SU-DHL-6 (cell line): ENCODE data around the gene NME7.
A peak's percentile ranks its signal among the peaks of the same experiment; 100 is the strongest.

Source experiments
- H2AFZ ChIP-seq: fragments of 200-600 bp; sonication (generic); 2 replicates; pipeline ENCODE4 v1.6.1; 2014; ENCODE audit warnings: low read depth, mild to moderate bottlenecking, moderate library complexity, mixed read lengths, antibody characterized with exemption, low read length; ENCODE audit not compliant: severe bottlenecking
- H3F3A ChIP-seq: fragments of 200-600 bp; shearing (Covaris generic); 2 replicates; pipeline ENCODE4 v1.6.0; 2016; ENCODE audit warnings: antibody characterized with exemption, mild to moderate bottlenecking; ENCODE audit not compliant: insufficient read depth
- H3K27ac ChIP-seq: fragments of 200-600 bp; sonication (generic); 2 replicates; pipeline ENCODE4 v1.5.1; 2016; ENCODE audit warnings: low read depth, mild to moderate bottlenecking, low read length, moderate library complexity, mixed read lengths
- H3K27me3 ChIP-seq: fragments of 200-600 bp; sonication (generic), shearing (Covaris generic); 2 replicates; pipeline ENCODE4 v1.6.0; 2014; ENCODE audit warnings: mild to moderate bottlenecking, low read length
- H3K36me3 ChIP-seq: fragments of 200-600 bp; sonication (generic); 2 replicates; pipeline ENCODE4 v1.6.1; 2014; ENCODE audit warnings: mild to moderate bottlenecking, low read length, mixed read lengths
- H3K4me2 ChIP-seq: fragments of 300-600, 200-600 bp; shearing (Covaris generic), sonication (generic); 2 replicates; pipeline ENCODE4 v1.6.0; 2014; ENCODE audit warnings: low read length, low read depth, mild to moderate bottlenecking; ENCODE audit not compliant: poor library complexity, severe bottlenecking
- H3K4me3 ChIP-seq: fragments of 200-600 bp; sonication (generic); 2 replicates; pipeline ENCODE4 v1.5.1; 2014; ENCODE audit warnings: antibody characterized with exemption, low read length, mild to moderate bottlenecking, mixed read lengths; ENCODE audit not compliant: insufficient read depth, poor library complexity, severe bottlenecking
- H3K79me2 ChIP-seq: fragments of 200-600 bp; sonication (generic); 2 replicates; pipeline ENCODE4 v1.6.1; 2014; ENCODE audit warnings: mild to moderate bottlenecking, low read length, moderate library complexity; ENCODE audit not compliant: insufficient read depth
- H3K9ac ChIP-seq: fragments of 200-600 bp; sonication (generic); 2 replicates; pipeline ENCODE4 v1.7.0; 2014; ENCODE audit warnings: mild to moderate bottlenecking, low read length
- H3K9me2 ChIP-seq: fragments of 200-600 bp; sonication (generic); replicated peaks from 2 replicates; pipeline ENCODE4 v1.6.1; 2014; ENCODE audit warnings: low read length; ENCODE audit not compliant: insufficient read depth
- H3K9me3 ChIP-seq: fragments of 200-600 bp; sonication (generic); 2 replicates; pipeline ENCODE4 v1.6.1; 2014; ENCODE audit warnings: low read length, mixed read lengths; ENCODE audit not compliant: insufficient read depth
- H4K20me1 ChIP-seq: fragments of 200-600 bp; sonication (generic); 2 replicates; pipeline ENCODE4 v1.6.1; 2014; ENCODE audit warnings: low read depth, mild to moderate bottlenecking, antibody characterized with exemption, low read length, moderate library complexity, mixed read lengths
- CTCF ChIP-seq: fragments of 200-600 bp; sonication (generic); IDR thresholded peaks from one replicate; pipeline ENCODE4 v1.5.1; 2017; ENCODE audit warnings: antibody characterized with exemption, mild to moderate bottlenecking, low read length, moderate library complexity; ENCODE audit not compliant: insufficient read depth, poor library complexity, severe bottlenecking
- EZH2phosphoT487 ChIP-seq: fragments of 200-600 bp; sonication (generic), shearing (Covaris generic); conservative IDR thresholded peaks from 2 replicates; pipeline ENCODE4 v1.6.1; 2018; ENCODE audit warnings: mild to moderate bottlenecking, antibody characterized with exemption, low read length, moderate library complexity, mixed read lengths

NME7 gene

GRCh38 chr1:169117014-169117413, 250.6 kb downstream of the NME7 start:
- H3K79me2 ChIP-seq: no peaks in the 10 kb centered on the region
- H3K27me3 ChIP-seq: no peaks in the 10 kb centered on the region
- H3K36me3 ChIP-seq: no peaks in the 10 kb centered on the region
- H3K4me3 ChIP-seq: no peak overlapping the region
- no peak for TF ChIP-seq CTCF
- TF ChIP-seq EZH2phosphoT487: no peak
- no peaks in the 10 kb centered on the region for H3K9me3 ChIP-seq
- H3F3A ChIP-seq: no peaks in the 10 kb centered on the region
- no peak overlapping the region for H2AFZ ChIP-seq
- H3K27ac ChIP-seq: no peak overlapping the region
- H3K9ac ChIP-seq: no peak overlapping the region
- H3K9me2 ChIP-seq: no peaks in the 10 kb centered on the region
- H4K20me1 ChIP-seq: no peaks in the 10 kb centered on the region
- no peak overlapping the region for H3K4me2 ChIP-seq

GRCh38 chr1:169115891-169116585, 251.6 kb downstream of the NME7 start:
- no peak overlapping the region for H3K27ac ChIP-seq
- H3F3A ChIP-seq: no peaks in the 10 kb centered on the region
- H3K9me2 ChIP-seq: no peaks in the 10 kb centered on the region
- H3K9me3 ChIP-seq: no peaks in the 10 kb centered on the region
- no peak overlapping the region for H3K4me2 ChIP-seq
- TF ChIP-seq EZH2phosphoT487: no peak
- TF ChIP-seq CTCF: no peak
- H3K79me2 ChIP-seq: no peaks in the 10 kb centered on the region
- no peak overlapping the region for H3K9ac ChIP-seq
- no peaks in the 10 kb centered on the region for H3K27me3 ChIP-seq
- H3K4me3 ChIP-seq: no peak overlapping the region
- no peaks in the 10 kb centered on the region for H3K36me3 ChIP-seq
- no peaks in the 10 kb centered on the region for H4K20me1 ChIP-seq
- no peak overlapping the region for H2AFZ ChIP-seq

GRCh38 chr1:169113613-169114119, 253.9 kb downstream of the NME7 start:
- Histone ChIP-seq H3K27me3 (no peaks in the 10 kb centered on the region), H3K9me3 (no peaks in the 10 kb centered on the region), H3K4me3 (no peak overlapping the region), H3K9ac (no peak overlapping the region), H3K79me2 (no peaks in the 10 kb centered on the region), H3K36me3 (no peaks in the 10 kb centered on the region), H3K9me2 (no peaks in the 10 kb centered on the region), H3K27ac (no peak overlapping the region), H4K20me1 (no peaks in the 10 kb centered on the region), H2AFZ (no peak overlapping the region), H3K4me2 (peak overlapping the region; percentile 23), H3F3A (no peaks in the 10 kb centered on the region)
- no peak for TF ChIP-seq EZH2phosphoT487
- no peak for TF ChIP-seq CTCF
